HUES64 (cell line): ENCODE results near the gene TMEM100.
"Not testable (repeated sequence)": the region's sequence is repeated elsewhere in the genome, so short reads cannot be mapped to it uniquely, and the experiment has no call there.

ENCODE experiments used
- H3K27ac ChIP-seq: 2 replicates; pipeline ENCODE4 v1.7.0; 2013; ENCODE audit warnings: low read depth, low read length, inconsistent platforms
- H3K27me3 ChIP-seq: 2 replicates; pipeline ENCODE4 v1.6.1; 2013; ENCODE audit warnings: mild to moderate bottlenecking, low read length; ENCODE audit not compliant: insufficient read depth
- H3K36me3 ChIP-seq: 2 replicates; pipeline ENCODE4 v1.6.1; 2013; ENCODE audit warnings: mild to moderate bottlenecking, low read length; ENCODE audit not compliant: insufficient read depth
- H3K4me1 ChIP-seq: 2 replicates; pipeline ENCODE4 v1.6.1; 2013; ENCODE audit warnings: mild to moderate bottlenecking, low read length, moderate library complexity; ENCODE audit not compliant: insufficient read depth
- H3K4me3 ChIP-seq: 2 replicates; pipeline ENCODE4 v1.5.1; 2013; ENCODE audit warnings: mild to moderate bottlenecking, low read length, moderate library complexity
- H3K9ac ChIP-seq: 2 replicates; pipeline ENCODE4 v1.6.1; 2013; ENCODE audit warnings: mild to moderate bottlenecking, low read depth, low read length
- H3K9me3 ChIP-seq: 2 replicates; pipeline ENCODE4 v1.6.1; 2013; ENCODE audit warnings: low read depth, low read length; ENCODE audit not compliant: insufficient read depth
- WGBS: fragments of 150-250, 120-280 bp; methylation state at CpG from one replicate; pipeline ENCODE4 v1.1.7; 2013; ENCODE audit warnings: missing lambda C conversion rate; 5-methylcytosine and 5-hydroxymethylcytosine counted together

TMEM100 gene

GRCh38 chr17:55680686-55681341, 41.9 kb downstream of the TMEM100 start:
- Histone ChIP-seq H3K4me1 (no peaks in the 10 kb centered on the region), H3K9ac (no peak overlapping the region), H3K4me3 (no peak overlapping the region), H3K36me3 (no peaks in the 10 kb centered on the region), H3K27me3 (no peaks in the 10 kb centered on the region), H3K9me3 (no peaks in the 10 kb centered on the region), H3K27ac (no peak overlapping the region)
- 76% methylated on average over 3 of the region's 4 CpGs for WGBS

GRCh38 chr17:55677446-55677845, 45.2 kb downstream of the TMEM100 start:
- Histone ChIP-seq H3K9ac (no peak overlapping the region), H3K36me3 (no peaks in the 10 kb centered on the region), H3K27ac (no peak overlapping the region), H3K9me3 (no peaks in the 10 kb centered on the region), H3K4me1 (no peaks in the 10 kb centered on the region), H3K4me3 (no peak overlapping the region), H3K27me3 (no peaks in the 10 kb centered on the region)
- 44% methylated on average over 1 of the region's 1 CpG for WGBS

GRCh38 chr17:55676274-55676673, 46.4 kb downstream of the TMEM100 start:
- Histone ChIP-seq H3K9ac (no peak overlapping the region), H3K36me3 (no peaks in the 10 kb centered on the region), H3K27me3 (no peaks in the 10 kb centered on the region), H3K27ac (no peak overlapping the region), H3K4me1 (no peaks in the 10 kb centered on the region), H3K4me3 (no peak overlapping the region), H3K9me3 (no peaks in the 10 kb centered on the region)
- 87% methylated on average over 1 of the region's 1 CpG for WGBS

DNA sequence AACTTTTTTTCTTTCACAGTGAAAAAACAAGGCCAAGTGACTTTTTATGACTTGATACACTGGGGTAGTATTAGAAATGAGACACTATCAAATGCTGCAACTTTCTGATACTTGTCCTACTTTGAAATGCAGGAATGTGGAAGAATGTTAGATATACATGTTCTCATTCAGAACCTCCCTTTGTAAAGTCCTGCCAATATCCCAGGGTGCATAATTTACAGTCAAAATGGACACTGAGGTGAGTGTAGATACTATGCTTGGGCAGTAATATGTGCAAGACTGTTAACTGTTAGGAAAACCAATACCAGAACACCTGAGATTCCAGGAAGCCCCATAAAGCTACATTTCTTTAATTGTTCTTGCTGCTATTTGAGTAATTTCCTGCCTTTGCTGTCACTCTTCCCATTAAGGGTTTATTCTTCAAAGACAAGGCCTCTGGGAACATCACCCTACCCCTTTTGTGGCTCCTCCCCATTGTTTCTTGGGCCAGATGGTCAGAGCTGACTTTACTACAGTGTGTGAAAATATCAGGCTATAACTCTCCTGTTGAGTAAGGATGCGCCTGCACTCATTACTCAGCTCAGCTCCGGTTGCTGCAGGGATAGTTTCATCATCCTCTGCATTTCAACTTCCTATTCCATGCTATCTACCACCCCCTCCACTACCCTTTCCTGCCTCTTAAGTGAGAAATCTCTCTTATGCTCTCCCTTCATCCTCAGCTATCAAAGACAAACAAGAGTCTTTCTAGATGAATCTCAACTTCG, 48.7 kb downstream of the TMEM100 start:
- Histone ChIP-seq H3K27me3 (no peaks in the 10 kb centered on the region), H3K27ac (no peak overlapping the region), H3K36me3 (no peaks in the 10 kb centered on the region), H3K9ac (no peak overlapping the region), H3K9me3 (no peaks in the 10 kb centered on the region), H3K4me3 (no peak overlapping the region), H3K4me1 (peaks cover 5% of the 10 kb centered on the region; the same call in 1 of the 2 replicates)
- 88% methylated on average over 3 of the region's 3 CpGs for WGBS

- Histone ChIP-seq H3K9ac (no peak overlapping the region), H3K4me3 (no peak overlapping the region), H3K27me3 (no peaks in the 10 kb centered on the region), H3K9me3 (no peaks in the 10 kb centered on the region), H3K4me1 (peaks cover 5% of the 10 kb centered on the region; the same call in 1 of the 2 replicates), H3K27ac (no peak overlapping the region), H3K36me3 (no peaks in the 10 kb centered on the region)
- 92% methylated on average over 3 of the region's 3 CpGs for WGBS
Observed at GRCh38 chr17:55672585-55673501, 49.8 kb downstream of the TMEM100 start.

GRCh38 chr17:55672010-55672409, 50.7 kb downstream of the TMEM100 start:
- H3K36me3 ChIP-seq, H3K4me1 ChIP-seq, H3K4me3 ChIP-seq, H3K27me3 ChIP-seq, H3K27ac ChIP-seq, H3K9me3 ChIP-seq, H3K9ac ChIP-seq: not testable (repeated sequence)
